OCI-LY7 (cell line): Measurements from ENCODE around the gene ARPC5.

ENCODE experiments used
- EZH2phosphoT487 ChIP-seq: fragments of 200-600 bp; sonication (generic); IDR thresholded peaks from 2 replicates; pipeline ENCODE4 v1.6.1; 2018; ENCODE audit warnings: low read depth, borderline replicate concordance, mild to moderate bottlenecking, mixed run types, antibody characterized with exemption, low read length, moderate library complexity, mixed read lengths
- TF ChIP-seq, protein P1 (sequence below): fragments of 200-600 bp; sonication (generic); conservative IDR thresholded peaks from 2 replicates; pipeline ENCODE4 v1.5.1; 2014; ENCODE audit warnings: mild to moderate bottlenecking, antibody characterized with exemption, low read length, moderate library complexity, mixed read lengths

DNA sequence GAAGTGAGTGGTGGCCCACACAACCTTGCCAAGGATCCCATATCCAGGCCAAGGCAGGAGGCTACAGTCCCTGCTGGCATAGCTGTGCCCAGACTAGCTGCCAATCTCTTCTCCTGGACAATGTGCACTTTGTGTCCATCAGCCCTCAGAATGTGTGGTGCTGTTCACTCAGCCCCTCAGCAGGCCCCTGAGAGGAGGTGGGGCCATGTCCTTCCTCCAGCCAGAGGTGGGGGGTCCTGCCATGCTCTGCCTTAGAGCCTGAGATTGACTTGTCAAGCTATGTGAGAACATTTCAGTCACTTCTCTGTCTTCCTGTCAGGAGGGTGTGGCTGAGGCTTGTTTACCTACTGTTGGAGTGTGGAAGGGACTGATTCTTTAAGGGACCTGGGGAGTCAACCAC, 46.8 kb downstream of the ARPC5 start:
- TF ChIP-seq, protein P1, sequence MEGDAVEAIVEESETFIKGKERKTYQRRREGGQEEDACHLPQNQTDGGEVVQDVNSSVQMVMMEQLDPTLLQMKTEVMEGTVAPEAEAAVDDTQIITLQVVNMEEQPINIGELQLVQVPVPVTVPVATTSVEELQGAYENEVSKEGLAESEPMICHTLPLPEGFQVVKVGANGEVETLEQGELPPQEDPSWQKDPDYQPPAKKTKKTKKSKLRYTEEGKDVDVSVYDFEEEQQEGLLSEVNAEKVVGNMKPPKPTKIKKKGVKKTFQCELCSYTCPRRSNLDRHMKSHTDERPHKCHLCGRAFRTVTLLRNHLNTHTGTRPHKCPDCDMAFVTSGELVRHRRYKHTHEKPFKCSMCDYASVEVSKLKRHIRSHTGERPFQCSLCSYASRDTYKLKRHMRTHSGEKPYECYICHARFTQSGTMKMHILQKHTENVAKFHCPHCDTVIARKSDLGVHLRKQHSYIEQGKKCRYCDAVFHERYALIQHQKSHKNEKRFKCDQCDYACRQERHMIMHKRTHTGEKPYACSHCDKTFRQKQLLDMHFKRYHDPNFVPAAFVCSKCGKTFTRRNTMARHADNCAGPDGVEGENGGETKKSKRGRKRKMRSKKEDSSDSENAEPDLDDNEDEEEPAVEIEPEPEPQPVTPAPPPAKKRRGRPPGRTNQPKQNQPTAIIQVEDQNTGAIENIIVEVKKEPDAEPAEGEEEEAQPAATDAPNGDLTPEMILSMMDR = no peak
- no peak for TF ChIP-seq EZH2phosphoT487
